ENCODE results near the gene HOTAIR.

HOTAIR gene

DNA sequence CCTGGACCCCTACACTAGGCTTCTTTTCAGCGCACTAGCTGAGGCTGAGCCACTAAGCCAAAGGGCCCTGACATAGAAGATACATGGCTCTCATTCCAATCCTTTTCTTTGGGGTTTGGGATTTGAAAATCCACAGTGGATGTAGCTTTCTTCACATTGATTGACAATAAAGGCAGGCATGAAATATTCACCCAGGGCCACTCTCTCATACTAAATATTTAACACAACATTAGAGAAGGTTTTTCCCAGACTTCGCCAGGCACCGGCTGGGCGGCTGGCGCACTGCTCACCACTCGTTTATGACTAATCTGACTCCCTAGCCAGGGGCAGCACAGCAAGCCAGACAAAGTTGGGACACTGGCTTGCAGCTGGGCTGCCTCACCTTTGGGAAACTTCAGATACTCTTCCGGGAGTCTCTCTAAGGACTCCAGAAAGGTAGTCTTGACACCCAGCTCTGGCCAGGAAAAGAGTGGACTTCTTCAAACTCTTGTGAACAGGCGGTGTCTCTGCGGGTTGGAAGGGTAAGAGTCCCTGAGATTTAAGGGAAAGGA is 2.5 kb downstream of the HOTAIR start:
- no peak for DNase-seq

- no peak for DNase-seq
Observed at GRCh38 chr12:53971686-53972085, 3.1 kb downstream of the HOTAIR start.

- no peak for DNase-seq
Observed at GRCh38 chr12:53971129-53971528, 3.6 kb downstream of the HOTAIR start.

DNA sequence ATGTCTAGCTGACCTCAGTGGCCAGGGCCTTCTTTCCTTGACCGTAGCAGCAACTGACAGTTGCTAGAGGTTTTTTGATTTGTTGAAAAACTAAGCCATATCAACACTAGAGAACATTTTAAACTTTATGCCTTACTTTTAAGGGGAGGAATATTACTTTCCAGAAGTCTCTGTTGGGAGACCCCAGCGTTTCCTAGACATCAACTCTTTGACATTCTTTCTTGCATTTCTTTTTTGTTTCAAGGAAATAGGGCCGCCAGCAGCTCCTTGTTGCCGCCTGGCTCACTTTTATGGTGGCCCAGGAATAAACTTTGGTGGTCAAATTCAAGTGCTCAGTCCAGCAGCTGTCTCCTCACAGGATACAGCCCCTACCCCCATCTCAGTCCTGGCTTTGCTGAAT is 4.3 kb downstream of the HOTAIR start:
- DNase-seq: no peak

GRCh38 chr12:53969588-53970259 is 5.0 kb downstream of the HOTAIR start:
- no peak for DNase-seq

- no peak for DNase-seq
Observed at GRCh38 chr12:53968214-53969127, 6.3 kb downstream of the HOTAIR start.

DNA sequence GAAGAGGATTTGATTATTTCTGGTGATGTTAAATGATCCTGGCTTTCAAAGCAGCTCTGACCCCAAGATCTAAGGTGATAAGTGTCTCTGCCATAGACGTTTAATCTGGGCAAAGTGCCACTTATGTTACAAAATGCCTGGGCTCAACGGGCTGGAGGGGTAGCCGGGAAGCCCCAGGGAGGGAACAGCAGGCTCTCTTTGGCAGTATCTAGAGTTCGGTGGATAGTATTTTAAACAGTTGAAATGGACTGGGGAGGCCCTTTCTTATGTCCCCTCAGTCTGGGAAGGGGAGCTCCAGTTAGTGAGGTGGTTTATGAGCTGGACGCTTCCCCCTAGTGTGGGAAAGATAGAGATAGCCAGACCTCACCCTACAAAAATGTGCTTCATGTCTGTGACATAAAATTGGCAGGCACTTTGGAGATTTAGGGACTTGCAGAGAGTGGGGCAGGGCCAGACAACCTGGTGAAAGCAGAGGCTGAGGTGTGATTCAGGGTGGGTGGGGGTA is 7.3 kb downstream of the HOTAIR start:
- DNase-seq: no peak

DNA sequence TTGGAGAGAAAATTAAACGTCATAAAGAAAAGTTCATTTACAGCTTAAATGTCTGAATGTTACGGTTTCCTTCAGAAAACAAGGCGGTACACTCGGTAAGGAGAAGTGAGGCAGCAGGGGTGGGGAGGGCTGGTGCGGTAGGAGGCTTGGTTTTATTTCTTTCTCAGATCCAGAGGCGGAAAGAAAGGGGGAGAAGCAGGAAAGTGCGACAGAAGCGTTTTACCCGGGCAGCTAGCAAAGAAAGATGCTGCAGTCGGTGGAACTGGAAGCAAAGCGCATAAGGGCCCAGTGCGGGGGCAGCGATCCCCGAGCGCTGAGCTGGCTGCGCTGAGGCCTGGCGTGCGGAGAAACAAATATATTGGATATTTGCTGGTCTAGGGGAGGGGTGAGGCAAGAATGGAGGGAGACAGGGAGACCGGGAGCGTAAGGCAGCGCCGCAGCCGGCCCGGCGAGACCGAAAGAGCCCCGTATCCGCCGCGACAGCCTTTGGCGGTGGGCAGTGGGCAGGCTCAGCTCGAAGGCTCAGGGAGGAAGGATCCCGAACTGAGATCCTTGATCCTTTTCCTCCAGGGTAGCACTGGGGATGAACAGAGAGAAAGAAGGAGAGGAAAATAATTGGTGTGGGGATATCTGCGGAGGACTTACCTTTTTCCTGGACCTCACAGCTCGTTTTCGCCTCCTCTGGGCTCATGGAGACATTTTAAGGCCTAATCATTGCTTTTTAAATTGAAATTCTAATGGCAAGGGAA is 8.2 kb downstream of the HOTAIR start:
- no peak for DNase-seq

- DNase-seq: no peak
Observed at GRCh38 chr12:53966085-53966384, 8.7 kb downstream of the HOTAIR start.

DNA sequence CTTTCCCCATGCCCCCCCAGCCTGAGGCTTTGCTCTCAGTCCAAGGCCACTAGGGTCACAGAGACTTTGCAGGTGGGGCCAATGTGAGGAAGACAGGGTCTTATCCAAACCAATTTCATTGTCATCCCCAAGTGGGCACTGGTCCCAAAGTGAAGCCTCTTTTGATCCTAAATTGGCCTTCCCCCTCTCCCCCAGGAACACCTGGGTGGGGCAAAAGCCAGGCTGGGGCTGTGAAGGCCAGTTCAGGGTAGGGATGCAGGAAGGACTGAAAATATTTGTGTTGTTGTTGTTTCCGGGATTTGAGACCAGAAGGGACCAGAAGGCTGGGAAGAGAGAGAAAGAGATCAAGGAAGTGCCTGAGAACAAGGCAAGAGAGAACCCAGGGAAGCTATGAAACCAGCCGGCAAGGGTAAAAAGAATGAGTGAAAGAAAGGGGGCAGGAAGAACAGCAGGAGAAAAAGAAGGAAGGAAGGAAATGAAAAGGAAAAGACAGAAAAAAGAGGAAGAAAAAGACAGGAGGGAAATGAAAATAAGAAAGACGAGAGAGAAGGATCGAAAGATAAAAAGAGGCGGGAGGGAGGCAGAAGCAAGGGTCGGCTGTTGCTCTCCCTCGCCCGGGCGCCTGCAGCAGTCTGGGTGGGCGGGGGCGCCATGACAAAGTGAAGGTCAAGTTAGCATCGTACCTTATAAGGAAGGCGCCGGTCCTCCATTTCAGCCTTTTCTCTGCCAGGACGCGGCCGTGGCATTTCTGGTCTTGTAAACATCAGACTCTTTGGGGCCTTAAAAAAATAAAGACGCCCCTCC is 9.3 kb downstream of the HOTAIR start:
- no peak for DNase-seq

DNA sequence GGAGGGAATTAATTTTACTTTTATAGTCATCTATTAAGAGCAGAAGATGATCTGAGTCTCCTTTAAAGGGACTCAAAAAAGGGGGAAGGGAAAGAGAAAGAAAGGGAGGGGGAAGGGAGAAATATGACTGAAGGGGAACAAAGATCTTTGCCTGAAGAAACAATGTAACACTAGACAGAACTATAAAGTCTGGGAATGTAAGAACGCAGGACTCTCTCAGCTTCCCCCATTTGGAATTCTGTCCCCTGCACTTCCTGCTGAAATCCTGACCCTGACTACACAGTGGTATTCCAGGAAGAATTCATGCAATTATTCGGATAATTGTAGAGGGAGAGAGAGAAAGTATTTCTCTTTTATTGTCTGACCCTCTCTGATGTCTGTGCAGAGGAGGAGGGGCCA is 10.4 kb downstream of the HOTAIR start:
- no peak for DNase-seq

GRCh38 chr12:53963434-53964314 is 11.1 kb downstream of the HOTAIR start:
- DNase-seq: no peak

DNA sequence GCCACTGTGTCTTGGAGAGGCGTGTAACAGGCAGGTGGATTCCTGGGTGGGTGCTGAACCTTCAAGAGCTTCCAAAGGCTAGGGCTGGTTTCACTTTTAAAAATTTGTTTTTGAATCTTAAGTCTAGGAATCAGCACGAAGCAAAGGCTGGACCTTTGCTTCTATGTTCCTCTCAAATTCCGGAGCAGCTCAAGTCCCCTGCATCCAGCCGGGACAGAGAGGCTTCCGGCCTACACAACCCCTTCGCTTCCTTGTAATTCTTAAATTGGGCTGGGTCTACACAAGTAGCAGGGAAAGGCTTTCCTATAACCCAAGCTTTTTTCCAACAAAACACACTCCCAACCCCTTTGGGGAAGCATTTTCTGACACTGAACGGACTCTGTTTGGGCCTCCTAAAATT is 11.7 kb downstream of the HOTAIR start:
- no peak for DNase-seq

GRCh38 chr12:53961025-53961761 is 13.6 kb downstream of the HOTAIR start:
- DNase-seq: no peak

GRCh38 chr12:53960187-53961024 is 14.3 kb downstream of the HOTAIR start:
- DNase-seq: no peak

DNA sequence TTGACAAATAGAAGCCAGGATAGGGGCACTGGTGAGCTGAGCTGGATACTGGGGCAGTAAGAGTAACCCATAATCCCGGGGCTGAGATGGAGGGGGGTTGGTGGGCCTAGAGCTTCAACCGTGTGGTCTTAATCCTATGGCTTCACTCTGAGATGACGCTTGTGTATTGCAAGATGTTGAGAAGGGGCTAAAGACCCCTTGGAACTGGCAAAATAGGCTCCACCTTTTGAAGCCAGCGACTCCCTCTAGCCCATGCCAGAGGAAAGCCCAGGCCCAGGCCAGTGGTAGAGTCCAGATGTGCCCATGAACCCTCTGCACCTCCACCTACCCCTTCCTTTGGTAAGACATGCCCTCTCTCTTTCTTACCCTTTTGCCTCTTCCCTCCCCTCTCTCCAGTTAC is 15.4 kb downstream of the HOTAIR start:
- no peak for DNase-seq

GRCh38 chr12:53958128-53958527 is 16.6 kb downstream of the HOTAIR start:
- no peak for DNase-seq

- no peak for DNase-seq
Observed at GRCh38 chr12:53956914-53957536, 17.7 kb downstream of the HOTAIR start.

DNA sequence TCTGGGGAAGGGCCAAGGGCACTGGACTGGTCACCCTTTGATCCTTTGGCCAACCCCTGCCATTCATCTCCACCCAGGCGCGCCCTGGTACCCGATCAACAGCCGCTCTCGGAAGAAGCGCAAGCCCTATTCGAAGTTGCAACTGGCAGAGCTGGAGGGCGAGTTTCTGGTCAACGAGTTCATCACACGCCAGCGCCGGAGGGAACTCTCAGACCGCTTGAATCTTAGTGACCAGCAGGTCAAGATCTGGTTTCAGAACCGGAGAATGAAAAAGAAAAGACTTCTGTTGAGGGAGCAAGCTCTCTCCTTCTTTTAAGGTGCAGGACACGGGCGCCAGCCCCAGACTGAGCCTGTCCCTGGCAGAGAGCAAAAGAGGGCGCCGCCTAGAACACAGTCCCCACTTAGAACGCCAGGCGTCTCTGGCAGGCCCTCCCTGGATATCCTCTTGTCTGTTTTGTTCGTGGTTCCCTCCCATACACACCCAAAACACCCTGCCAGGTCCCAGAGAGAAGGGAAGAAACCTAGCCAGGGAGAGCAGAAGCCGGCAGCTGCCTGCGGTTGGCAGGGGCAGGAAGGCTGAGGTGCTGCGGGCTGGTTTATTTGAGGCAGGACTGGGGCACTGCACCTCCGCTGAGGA is 18.4 kb downstream of the HOTAIR start:
- DNase-seq: no peak

Data from activated CD4-positive, alpha-beta T cell treated with anti-CD3 and anti-CD28 coated beads, Interleukin-10, Interleukin-2, amounts not matched to agents 100 ng/mL and 50 ng/mL, durations not matched to agents 16 hours and 8 hours (primary cell).